OCI-LY7 (cell line): Measurements from ENCODE around the gene FRMD5. TPM values are rescaled to one million over a fixed set of nuclear protein-coding genes. Genes with fewer than 3 reads are reported as not detected.

Source experiments
- BruUV-seq: library from RNA; stranded (reverse); fragments of 400-500 nt; replicated peaks from 2 replicates; lab custom pipeline; 2021; lab: Mats Ljungman, UMichigan
- CTCF ChIA-PET: fragments of 300-600 bp; sonication (Branson Sonifier 250); formaldehyde crosslinking; loops from one replicate; lab custom pipeline; 2022; ENCODE audit warnings: antibody characterized with exemption; ENCODE audit not compliant: unreplicated experiment; lab: Charles Lee
- POLR2A ChIA-PET: fragments of 300-600 bp; sonication (Branson Sonifier 250); formaldehyde crosslinking; loops from one replicate; lab custom pipeline; 2022; ENCODE audit warnings: antibody characterized with exemption; lab: Charles Lee
- DNase-seq: peaks from one replicate; pipeline ENCODE4 v3.0.0-alpha.2; 2015; ENCODE audit warnings: low spot score
- H2AFZ ChIP-seq: fragments of 200-600 bp; sonication (generic), shearing (Covaris generic); 2 replicates; pipeline ENCODE4 v1.6.1; 2014; ENCODE audit warnings: mild to moderate bottlenecking, antibody characterized with exemption, low read length, moderate library complexity
- H3K27ac ChIP-seq: fragments of 200-600 bp; sonication (generic); 2 replicates; pipeline ENCODE4 v1.5.1; 2014; ENCODE audit warnings: mixed run types, low read depth, mild to moderate bottlenecking, moderate library complexity, low read length, inconsistent platforms; ENCODE audit not compliant: poor library complexity, severe bottlenecking
- H3K36me3 ChIP-seq: fragments of 200-600 bp; sonication (generic); 2 replicates; pipeline ENCODE4 v1.6.1; 2014; ENCODE audit warnings: mild to moderate bottlenecking, antibody characterized with exemption, low read length, moderate library complexity, mixed read lengths; ENCODE audit not compliant: insufficient read depth
- H3K4me1 ChIP-seq: fragments of 200-600 bp; sonication (generic); 2 replicates; pipeline ENCODE4 v1.5.1; 2014; ENCODE audit warnings: mild to moderate bottlenecking, low read length; ENCODE audit not compliant: insufficient read depth, poor library complexity, severe bottlenecking
- H3K4me2 ChIP-seq: fragments of 200-600 bp; sonication (generic); 2 replicates; pipeline ENCODE4 v1.6.1; 2014; ENCODE audit warnings: mild to moderate bottlenecking, low read length
- H3K4me3 ChIP-seq: fragments of 200-600 bp; sonication (generic); 2 replicates; pipeline ENCODE4 v1.5.1; 2014; ENCODE audit warnings: mild to moderate bottlenecking, low read depth, low read length; ENCODE audit not compliant: poor library complexity, severe bottlenecking
- H3K79me2 ChIP-seq: fragments of 200-600 bp; sonication (generic); 2 replicates; pipeline ENCODE4 v1.6.1; 2016; ENCODE audit warnings: low read depth, mild to moderate bottlenecking, low read length, moderate library complexity, mixed read lengths; ENCODE audit not compliant: insufficient read depth
- H3K9me2 ChIP-seq: fragments of 200-600 bp; sonication (generic); 2 replicates; pipeline ENCODE4 v1.6.1; 2016; ENCODE audit warnings: mild to moderate bottlenecking, low read length, mixed read lengths; ENCODE audit not compliant: insufficient read depth
- H3K9me3 ChIP-seq: fragments of 200-600 bp; sonication (generic); 2 replicates; pipeline ENCODE4 v1.6.1; 2014; ENCODE audit warnings: mild to moderate bottlenecking, mixed run types, low read length, mixed read lengths
- H4K20me1 ChIP-seq: fragments of 200-600 bp; sonication (generic); 2 replicates; pipeline ENCODE4 v1.6.1; 2014; ENCODE audit warnings: mild to moderate bottlenecking, antibody characterized with exemption, low read length, moderate library complexity, mixed read lengths; ENCODE audit not compliant: insufficient read depth
- EZH2phosphoT487 ChIP-seq: fragments of 200-600 bp; sonication (generic); IDR thresholded peaks from 2 replicates; pipeline ENCODE4 v1.6.1; 2018; ENCODE audit warnings: low read depth, borderline replicate concordance, mild to moderate bottlenecking, mixed run types, antibody characterized with exemption, low read length, moderate library complexity, mixed read lengths
- intact Hi-C: fragments of 100-400 bp; cut with micrococcal nuclease; formaldehyde crosslinking; loops from one replicate; pipeline ENCODE4 v1.10.0; 2022; ENCODE audit not compliant: unreplicated experiment
- total RNA-seq, 2 experiments: library from RNA; depleted of rRNA in 1 of 2; stranded (reverse); fragments of >200 nt in 1 of 2; shearing (Covaris generic) in 1 of 2; gene quantifications; 2 replicates each; pipeline ENCODE4 v1.2.3, GENCODE V29; 2014 to 2022
- TF ChIP-seq, protein P1 (sequence below): fragments of 200-600 bp; sonication (generic); conservative IDR thresholded peaks from 2 replicates; pipeline ENCODE4 v1.5.1; 2014; ENCODE audit warnings: mild to moderate bottlenecking, antibody characterized with exemption, low read length, moderate library complexity, mixed read lengths

Gene FRMD5
- total RNA-seq, 2 experiments from 2014 or later, result not detected

DNA sequence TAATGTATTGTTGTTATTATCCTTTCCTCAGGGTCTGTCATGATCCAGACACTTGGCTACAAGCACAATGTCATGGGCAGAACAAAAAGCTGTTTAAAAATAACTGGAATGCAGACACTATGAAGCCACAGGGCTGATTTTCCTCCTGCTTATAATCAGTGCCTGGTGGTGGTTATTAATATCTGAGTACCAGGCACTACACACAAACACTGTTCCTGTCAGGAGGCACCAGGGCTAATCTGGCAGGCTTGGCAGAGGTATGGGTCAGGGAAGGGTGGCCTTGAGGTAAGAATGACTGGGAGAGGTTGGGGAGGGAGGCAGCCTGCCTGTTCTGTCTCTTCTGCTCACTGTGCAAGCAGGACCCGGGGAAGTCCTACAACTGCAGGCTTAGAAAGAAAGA is 301.1 kb downstream of the FRMD5 start:
- BruUV-seq, result no TSS peak
- H3K27ac ChIP-seq, result no peak overlapping the region
- TF ChIP-seq, protein P1, sequence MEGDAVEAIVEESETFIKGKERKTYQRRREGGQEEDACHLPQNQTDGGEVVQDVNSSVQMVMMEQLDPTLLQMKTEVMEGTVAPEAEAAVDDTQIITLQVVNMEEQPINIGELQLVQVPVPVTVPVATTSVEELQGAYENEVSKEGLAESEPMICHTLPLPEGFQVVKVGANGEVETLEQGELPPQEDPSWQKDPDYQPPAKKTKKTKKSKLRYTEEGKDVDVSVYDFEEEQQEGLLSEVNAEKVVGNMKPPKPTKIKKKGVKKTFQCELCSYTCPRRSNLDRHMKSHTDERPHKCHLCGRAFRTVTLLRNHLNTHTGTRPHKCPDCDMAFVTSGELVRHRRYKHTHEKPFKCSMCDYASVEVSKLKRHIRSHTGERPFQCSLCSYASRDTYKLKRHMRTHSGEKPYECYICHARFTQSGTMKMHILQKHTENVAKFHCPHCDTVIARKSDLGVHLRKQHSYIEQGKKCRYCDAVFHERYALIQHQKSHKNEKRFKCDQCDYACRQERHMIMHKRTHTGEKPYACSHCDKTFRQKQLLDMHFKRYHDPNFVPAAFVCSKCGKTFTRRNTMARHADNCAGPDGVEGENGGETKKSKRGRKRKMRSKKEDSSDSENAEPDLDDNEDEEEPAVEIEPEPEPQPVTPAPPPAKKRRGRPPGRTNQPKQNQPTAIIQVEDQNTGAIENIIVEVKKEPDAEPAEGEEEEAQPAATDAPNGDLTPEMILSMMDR, result no peak
- TF ChIP-seq EZH2phosphoT487, result no peak
- H3K9me3 ChIP-seq, result no peaks in the 10 kb centered on the region
- no peak overlapping the region for H3K4me3 ChIP-seq
- no peak for DNase-seq
- ChIA-PET POLR2A (interaction anchor here (0.7 kb wide), 1 partner anchor 168 kb away, joined by 3 read pairs; no protein-coding TSS in a partner anchor), CTCF (no interaction called here)
- no peaks in the 10 kb centered on the region for H3K9me2 ChIP-seq
- intact Hi-C loops, result no loop called here
- H3K79me2 ChIP-seq, result no peaks in the 10 kb centered on the region
- H3K4me1 ChIP-seq, result no peaks in the 10 kb centered on the region
- H3K36me3 ChIP-seq, result peaks cover 42% of the 10 kb centered on the region
- no peak overlapping the region for H3K4me2 ChIP-seq
- H2AFZ ChIP-seq, result no peak overlapping the region
- H4K20me1 ChIP-seq, result no peaks in the 10 kb centered on the region

DNA sequence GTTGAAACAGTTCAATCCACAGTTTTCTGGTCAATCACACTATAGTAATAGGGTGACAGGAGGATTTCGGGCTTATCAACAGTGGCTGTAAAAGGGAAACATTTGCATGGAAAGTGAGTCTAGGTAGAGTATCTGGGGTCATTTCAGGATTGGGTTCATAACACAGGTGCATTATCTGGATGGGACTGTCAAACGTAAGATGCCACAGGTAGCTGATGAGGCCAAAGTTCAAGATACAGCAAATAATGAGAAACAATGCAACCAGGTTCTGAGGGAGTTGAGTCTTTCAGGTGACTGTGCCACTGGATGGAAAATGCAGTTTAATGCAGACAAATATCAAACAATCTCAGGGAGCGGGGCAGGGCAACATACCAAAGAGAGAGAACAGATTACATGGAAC is 306.0 kb downstream of the FRMD5 start:
- ChIA-PET CTCF (no interaction called here), POLR2A (no interaction called here)
- no peak for DNase-seq
- BruUV-seq, result no TSS peak
- TF ChIP-seq, protein P1, result no peak
- no peak for TF ChIP-seq EZH2phosphoT487
- H3K36me3 ChIP-seq, result peaks cover 78% of the 10 kb centered on the region
- no peaks in the 10 kb centered on the region for H3K4me1 ChIP-seq
- no peak overlapping the region for H3K4me2 ChIP-seq
- H4K20me1 ChIP-seq, result no peaks in the 10 kb centered on the region
- no peak overlapping the region for H3K4me3 ChIP-seq
- no peaks in the 10 kb centered on the region for H3K9me3 ChIP-seq
- no peak overlapping the region for H3K27ac ChIP-seq
- H2AFZ ChIP-seq, result no peak overlapping the region
- intact Hi-C loops, result no loop called here
- no peaks in the 10 kb centered on the region for H3K79me2 ChIP-seq
- H3K9me2 ChIP-seq, result no peaks in the 10 kb centered on the region

DNA sequence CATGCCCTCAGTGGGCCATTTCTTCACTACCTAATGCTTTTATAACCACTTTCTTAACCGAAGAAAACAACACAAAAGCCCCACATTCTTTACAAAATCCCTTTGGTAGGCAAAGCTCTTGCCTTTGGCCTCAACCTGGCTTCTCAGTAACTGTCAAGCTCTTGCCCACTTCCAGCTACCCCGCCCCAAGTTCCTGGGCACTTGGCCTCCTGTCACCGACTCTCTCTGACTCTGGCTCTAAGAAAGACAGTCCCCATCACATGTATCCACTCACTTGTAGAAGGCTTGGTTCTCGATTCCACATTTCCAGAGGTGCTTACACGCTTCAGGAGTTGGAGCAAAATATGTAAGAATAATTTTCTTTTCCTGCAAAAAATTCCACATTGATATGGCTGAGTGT is 307.2 kb downstream of the FRMD5 start:
- Histone ChIP-seq H2AFZ (no peak overlapping the region), H3K4me2 (no peak overlapping the region), H3K27ac (no peak overlapping the region), H3K4me1 (no peaks in the 10 kb centered on the region), H3K9me2 (no peaks in the 10 kb centered on the region), H3K9me3 (no peaks in the 10 kb centered on the region), H4K20me1 (no peaks in the 10 kb centered on the region), H3K4me3 (no peak overlapping the region), H3K36me3 (peaks cover 88% of the 10 kb centered on the region), H3K79me2 (no peaks in the 10 kb centered on the region)
- TF ChIP-seq, protein P1, result no peak
- TF ChIP-seq EZH2phosphoT487, result no peak
- intact Hi-C loops, result no loop called here
- POLR2A ChIA-PET, result interaction anchor here (0.7 kb wide), 1 partner anchor 31 kb away, joined by 3 read pairs; no protein-coding TSS in a partner anchor
- BruUV-seq, result no TSS peak
- no peak for DNase-seq
- CTCF ChIA-PET, result no interaction called here
